Activated CD8-positive, alpha-beta memory T cell treated with anti-CD3 and anti-CD28 coated beads for 36 hours (primary cell): Measurements from ENCODE around the gene ZNF215. TPM values are rescaled to one million over a fixed set of nuclear protein-coding genes. Genes with fewer than 3 reads are reported as not detected.
"Not testable (repeated sequence)": the region's sequence is repeated elsewhere in the genome, so short reads cannot be mapped to it uniquely, and the experiment has no call there.

ENCODE experiments used
- CTCF ChIA-PET: fragments of 350-600 bp; sonication (Branson Sonifier 250); formaldehyde crosslinking; loops from one replicate; lab custom pipeline; 2021; ENCODE audit warnings: antibody characterized with exemption; lab: Charles Lee
- POLR2A ChIA-PET: fragments of 350-600 bp; sonication (Branson Sonifier 250); formaldehyde crosslinking; loops from one replicate; lab custom pipeline; 2021; ENCODE audit warnings: antibody characterized with exemption; lab: Charles Lee
- total RNA-seq, 2 experiments: library from RNA; stranded (reverse); gene quantifications; one replicate each; pipeline ENCODE4 v1.2.3, GENCODE V29; 2021

ZNF215 gene
- 1 to 10 TPM; 1.5 to 1.7 TPM for total RNA-seq

- ChIA-PET CTCF (no interaction called here), POLR2A (no interaction called here)
Measured at GRCh38 chr11:6926208-6927029, at the start of gene ZNF215. Gene ZNF215 (plus strand): TSS chr11:6926426. CDS start chr11:6932273, 5,847 bp downstream.

- ChIA-PET POLR2A (no interaction called here), CTCF (no interaction called here)
Measured at GRCh38 chr11:6876914-6877313, 49.3 kb upstream of the ZNF215 start.

- ChIA-PET CTCF (no interaction called here), POLR2A (no interaction called here)
Measured at GRCh38 chr11:6882751-6883150, 43.5 kb upstream of the ZNF215 start.

GRCh38 chr11:6887711-6888110, 38.5 kb upstream of the ZNF215 start:
- POLR2A ChIA-PET, CTCF ChIA-PET: not testable (repeated sequence)

- POLR2A ChIA-PET = no interaction called here
- CTCF ChIA-PET = no interaction called here
Measured at GRCh38 chr11:6888830-6889229, 37.4 kb upstream of the ZNF215 start.

GRCh38 chr11:6889835-6890234, 36.4 kb upstream of the ZNF215 start:
- POLR2A ChIA-PET = no interaction called here

GRCh38 chr11:6892400-6892799, 33.8 kb upstream of the ZNF215 start, which contains the start of gene OR2D2:
Gene OR2D2 (minus strand): TSS chr11:6892500. CDS start chr11:6892500, 0 bp downstream.
- ChIA-PET POLR2A (no interaction called here), CTCF (no interaction called here)

More at GRCh38 chr11:6889835-6890234, 36.4 kb upstream of the ZNF215 start:
- CTCF ChIA-PET = no interaction called here

- POLR2A ChIA-PET = no interaction called here
- CTCF ChIA-PET = no interaction called here
Measured at GRCh38 chr11:6894097-6894496, 32.1 kb upstream of the ZNF215 start.

- ChIA-PET CTCF (no interaction called here), POLR2A (no interaction called here)
Measured at GRCh38 chr11:6895010-6895409, 31.2 kb upstream of the ZNF215 start.

GRCh38 chr11:6898911-6899310, 27.3 kb upstream of the ZNF215 start:
- ChIA-PET CTCF (no interaction called here), POLR2A (no interaction called here)

GRCh38 chr11:6900327-6900999, 25.8 kb upstream of the ZNF215 start:
- ChIA-PET CTCF (no interaction called here), POLR2A (no interaction called here)

- POLR2A ChIA-PET, CTCF ChIA-PET: not testable (repeated sequence)
Measured at GRCh38 chr11:6904804-6905203, 21.4 kb upstream of the ZNF215 start.

- ChIA-PET CTCF (no interaction called here), POLR2A (no interaction called here)
Measured at GRCh38 chr11:6911378-6911777, 14.8 kb upstream of the ZNF215 start.

GRCh38 chr11:6911948-6912347, 14.3 kb upstream of the ZNF215 start:
- ChIA-PET POLR2A (no interaction called here), CTCF (no interaction called here)

- ChIA-PET CTCF (no interaction called here), POLR2A (no interaction called here)
Measured at GRCh38 chr11:6919698-6920097, 6.5 kb upstream of the ZNF215 start.

- ChIA-PET CTCF (no interaction called here), POLR2A (no interaction called here)
Measured at GRCh38 chr11:6920702-6921101, 5.5 kb upstream of the ZNF215 start, which contains the start of gene OR2D3. Gene OR2D3 (plus strand): TSS chr11:6921002. CDS start chr11:6921002, 0 bp downstream.

- ChIA-PET CTCF (no interaction called here), POLR2A (no interaction called here)
Measured at GRCh38 chr11:6925007-6925577, 1.1 kb upstream of the ZNF215 start.

GRCh38 chr11:6925636-6926207, 504 bp upstream of the ZNF215 start:
- CTCF ChIA-PET = no interaction called here
- POLR2A ChIA-PET = no interaction called here

GRCh38 chr11:6927030-6927617, 898 bp downstream of the ZNF215 start:
- ChIA-PET CTCF (no interaction called here), POLR2A (no interaction called here)

GRCh38 chr11:6928916-6929315, 2.7 kb downstream of the ZNF215 start:
- ChIA-PET POLR2A (no interaction called here), CTCF (no interaction called here)
